Renal cortical epithelial cell (primary cell): ENCODE measurements around the gene NDUFAF5. TPM values are rescaled to one million over a fixed set of nuclear protein-coding genes. Genes with fewer than 3 reads are reported as not detected.

Source experiments
- total RNA-seq: library from RNA; depleted of rRNA; stranded (reverse); fragments of >200 nt; gene quantifications from 2 replicates; pipeline ENCODE4 v1.2.3, GENCODE V29; 2014

The NDUFAF5 gene
- total RNA-seq, 1 donor from 2014 or later = 15.6 TPM

Other genes with a start within 250 kb of the NDUFAF5 start
- gene TASP1, start 146.1 kb upstream of the NDUFAF5 start, total RNA-seq = 10.1 and 20.1 TPM in 2 replicates
- 6.6 and 18.3 TPM in 2 replicates for gene ESF1, start 109 bp upstream of the NDUFAF5 start, total RNA-seq
- not detected in 2 replicates for gene SEL1L2, start 205.6 kb downstream of the NDUFAF5 start, total RNA-seq
- gene MACROD2, start 210.5 kb downstream of the NDUFAF5 start, total RNA-seq = 5.0 and 5.4 TPM in 2 replicates